Suprapubic skin (tissue), 3 donors: ENCODE measurements around the gene PGAP6.

Experiments
- EP300 ChIP-seq: sonication (generic); formaldehyde crosslinking; IDR thresholded peaks from one replicate; pipeline ENCODE4 v1.6.1; 2017; ENCODE audit warnings: antibody characterized with exemption
- POLR2A ChIP-seq, 2 donors: fragments of 450-650 bp; IDR thresholded peaks; one replicate each; pipeline ENCODE4 v1.6.1; 2017; ENCODE audit warnings: antibody characterized with exemption in 2 of 2, mild to moderate bottlenecking in 2 of 2, moderate library complexity in 2 of 2
- TF ChIP-seq, protein P1 (sequence below), 2 donors: fragments of 200-600 bp in 1 of 2; fragments of 450-650 bp in 1 of 2; sonication (generic) in 1 of 2; IDR thresholded peaks; one replicate each; pipeline ENCODE4 v1.5.1; 2016 to 2019; ENCODE audit warnings: antibody characterized with exemption in 2 of 2, mild to moderate bottlenecking in 1 of 2, moderate library complexity in 1 of 2

DNA sequence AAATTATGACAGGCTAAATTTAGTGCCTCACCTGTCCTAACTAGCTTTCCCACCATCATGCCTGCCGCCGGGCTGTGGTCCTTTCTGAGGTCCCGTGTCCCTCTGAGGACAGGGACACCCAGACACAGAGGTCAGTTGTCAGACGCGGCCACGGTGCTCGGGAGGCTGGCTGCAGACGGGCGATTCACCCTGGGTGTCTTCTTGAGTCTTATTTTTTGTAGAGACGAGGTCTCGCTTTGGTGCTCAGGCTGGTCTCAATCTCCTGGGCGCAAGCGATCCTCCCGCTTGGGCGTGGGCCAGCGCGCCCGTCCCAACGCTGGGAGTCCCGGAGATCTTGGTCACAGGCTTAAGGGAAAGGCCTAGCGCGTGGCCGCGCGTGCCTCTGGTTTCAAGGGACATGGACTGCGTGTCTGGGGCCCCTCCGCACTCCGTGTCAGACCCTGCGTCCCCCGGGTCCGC is 42.9 kb upstream of the PGAP6 start:
- TF ChIP-seq, protein P1, sequence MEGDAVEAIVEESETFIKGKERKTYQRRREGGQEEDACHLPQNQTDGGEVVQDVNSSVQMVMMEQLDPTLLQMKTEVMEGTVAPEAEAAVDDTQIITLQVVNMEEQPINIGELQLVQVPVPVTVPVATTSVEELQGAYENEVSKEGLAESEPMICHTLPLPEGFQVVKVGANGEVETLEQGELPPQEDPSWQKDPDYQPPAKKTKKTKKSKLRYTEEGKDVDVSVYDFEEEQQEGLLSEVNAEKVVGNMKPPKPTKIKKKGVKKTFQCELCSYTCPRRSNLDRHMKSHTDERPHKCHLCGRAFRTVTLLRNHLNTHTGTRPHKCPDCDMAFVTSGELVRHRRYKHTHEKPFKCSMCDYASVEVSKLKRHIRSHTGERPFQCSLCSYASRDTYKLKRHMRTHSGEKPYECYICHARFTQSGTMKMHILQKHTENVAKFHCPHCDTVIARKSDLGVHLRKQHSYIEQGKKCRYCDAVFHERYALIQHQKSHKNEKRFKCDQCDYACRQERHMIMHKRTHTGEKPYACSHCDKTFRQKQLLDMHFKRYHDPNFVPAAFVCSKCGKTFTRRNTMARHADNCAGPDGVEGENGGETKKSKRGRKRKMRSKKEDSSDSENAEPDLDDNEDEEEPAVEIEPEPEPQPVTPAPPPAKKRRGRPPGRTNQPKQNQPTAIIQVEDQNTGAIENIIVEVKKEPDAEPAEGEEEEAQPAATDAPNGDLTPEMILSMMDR (IDR thresholded peaks at IDR 0.05) = no peak
- TF ChIP-seq POLR2A (IDR thresholded peaks at IDR 0.05) (no peak), EP300 (no peak)
